ENCODE results near the gene KRTAP12-1.
"Not testable (repeated sequence)": the region's sequence is repeated elsewhere in the genome, so short reads cannot be mapped to it uniquely, and the experiment has no call there.

The KRTAP12-1 gene

GRCh38 chr21:44644878-44645277, 37.1 kb downstream of the KRTAP12-1 start:
- DNase-seq (ENCODE audit: low read depth in 2 of 2): no peak

- DNase-seq (ENCODE audit: low read depth in 2 of 2): no peak
These were observed 38.1 kb downstream of the KRTAP12-1 start for GRCh38 chr21:44643741-44644310.

- no peak for DNase-seq (ENCODE audit: low read depth in 2 of 2)
These were observed 41.2 kb downstream of the KRTAP12-1 start for GRCh38 chr21:44640761-44641160.

GRCh38 chr21:44639331-44639655, 42.7 kb downstream of the KRTAP12-1 start:
- no peak for DNase-seq (ENCODE audit: low read depth in 2 of 2)

GRCh38 chr21:44638506-44639330, 43.2 kb downstream of the KRTAP12-1 start:
- not testable (repeated sequence) for DNase-seq (ENCODE audit: low read depth in 2 of 2)

- not testable (repeated sequence) for DNase-seq (ENCODE audit: low read depth in 2 of 2)
These were observed 44.1 kb downstream of the KRTAP12-1 start for GRCh38 chr21:44637851-44638348.

GRCh38 chr21:44637018-44637850, 44.7 kb downstream of the KRTAP12-1 start, which contains the start of gene KRTAP10-10:
KRTAP10-10 (plus strand) TSS chr21:44637356; CDS start chr21:44637418, 62 bp downstream.
- DNase-seq (ENCODE audit: low read depth in 2 of 2): no peak

GRCh38 chr21:44636209-44637017, 45.5 kb downstream of the KRTAP12-1 start:
- no peak for DNase-seq (ENCODE audit: low read depth in 2 of 2)

- no peak for DNase-seq (ENCODE audit: low read depth in 2 of 2)
These were observed 49.9 kb downstream of the KRTAP12-1 start for GRCh38 chr21:44632067-44632466.

Measured in stimulated activated CD4-positive, alpha-beta T cell treated with anti-CD3 and anti-CD28 coated beads, Interleukin-4, amount 100 ng/mL, for 48 hours (primary cell).